GM23248 (cell line): ENCODE results near the gene SFMBT1. TPM values are rescaled to one million over a fixed set of nuclear protein-coding genes. Genes with fewer than 3 reads are reported as not detected.

Source experiments
- DNase-seq: peaks from one replicate; pipeline ENCODE4 v3.0.0-alpha.2; 2015
- H2AFZ ChIP-seq: fragments of 200-600 bp; sonication (generic); 2 replicates; pipeline ENCODE4 v1.6.1; 2016; ENCODE audit warnings: antibody characterized with exemption
- H3F3A ChIP-seq: fragments of 200-600 bp; sonication (generic); 2 replicates; pipeline ENCODE4 v1.6.1; 2016; ENCODE audit warnings: mild to moderate bottlenecking, antibody characterized with exemption, mixed run types; ENCODE audit not compliant: insufficient read depth
- H3K27ac ChIP-seq: fragments of 200-600 bp; sonication (generic); 2 replicates; pipeline ENCODE4 v1.5.1; 2016; ENCODE audit warnings: mild to moderate bottlenecking
- H3K27me3 ChIP-seq: fragments of 200-600 bp; sonication (generic); replicated peaks from 2 replicates; pipeline ENCODE4 v1.6.1; 2016; ENCODE audit warnings: mild to moderate bottlenecking; ENCODE audit not compliant: insufficient read depth
- H3K36me3 ChIP-seq: fragments of 200-600 bp; sonication (generic); 2 replicates; pipeline ENCODE4 v1.6.1; 2016; ENCODE audit warnings: low read depth, mild to moderate bottlenecking
- H3K4me1 ChIP-seq: fragments of 200-600 bp; sonication (generic); 2 replicates; pipeline ENCODE4 v1.6.1; 2016; ENCODE audit warnings: mild to moderate bottlenecking; ENCODE audit not compliant: insufficient read depth
- H3K4me2 ChIP-seq: fragments of 200-600 bp; sonication (generic); one replicate; pipeline ENCODE4 v1.6.1; 2016; ENCODE audit warnings: mild to moderate bottlenecking; ENCODE audit not compliant: unreplicated experiment
- H3K4me3 ChIP-seq: fragments of 200-600 bp; sonication (generic); 2 replicates; pipeline ENCODE4 v1.5.1; 2016; ENCODE audit warnings: mild to moderate bottlenecking
- H3K79me2 ChIP-seq: fragments of 200-600 bp; sonication (generic); 2 replicates; pipeline ENCODE4 v1.6.1; 2016; ENCODE audit warnings: mild to moderate bottlenecking; ENCODE audit not compliant: insufficient read depth
- H3K9ac ChIP-seq: fragments of 200-600 bp; sonication (generic); 2 replicates; pipeline ENCODE4 v1.6.1; 2016; ENCODE audit warnings: mild to moderate bottlenecking
- H3K9me2 ChIP-seq: fragments of 200-600 bp; sonication (generic); 2 replicates; pipeline ENCODE4 v1.6.1; 2016; ENCODE audit warnings: mixed run types, mild to moderate bottlenecking, moderate library complexity; ENCODE audit not compliant: insufficient read depth
- H3K9me3 ChIP-seq: fragments of 200-600 bp; sonication (generic); one replicate; pipeline ENCODE4 v1.6.1; 2017; ENCODE audit warnings: low read depth
- H4K20me1 ChIP-seq: fragments of 200-600 bp; sonication (generic); 2 replicates; pipeline ENCODE4 v1.6.0; 2016; ENCODE audit not compliant: insufficient read depth
- EZH2 ChIP-seq: fragments of 200-600 bp; sonication (generic); IDR thresholded peaks from 2 replicates; pipeline ENCODE4 v1.6.1; 2018; ENCODE audit warnings: antibody characterized with exemption, mild to moderate bottlenecking; ENCODE audit not compliant: insufficient read depth, poor library complexity, severe bottlenecking
- EZH2phosphoT487 ChIP-seq: fragments of 200-600 bp; sonication (generic); IDR thresholded peaks from 2 replicates; pipeline ENCODE4 v1.6.1; 2018; ENCODE audit warnings: antibody characterized with exemption, moderate library complexity, mild to moderate bottlenecking, low read depth; ENCODE audit not compliant: insufficient read depth
- WGBS, 2 experiments: methylation state at CpG; one replicate each; pipeline ENCODE4 v1.1.6; 2015 to 2017; ENCODE audit warnings: low lambda C conversion rate in 2 of 2, low coverage in 1 of 2; ENCODE audit errors: missing lambda C conversion rate in 2 of 2; 5-methylcytosine and 5-hydroxymethylcytosine counted together
- in situ Hi-C: fragments of 300-500 bp; cut with MboI; formaldehyde crosslinking; loops from 2 replicates; pipeline ENCODE4 v1.15.0; 2020
- polyA plus RNA-seq: library from polyadenylated mRNA; unstranded; fragments of >200 nt; fragmentation: Nextera tagmentation; extraction: Ambion mirVana; gene quantifications from 2 replicates; pipeline ENCODE4 v1.2.1, GENCODE V29; 2016
- total RNA-seq: library from RNA; depleted of rRNA; stranded (reverse); fragments of >200 nt; shearing (Covaris generic); gene quantifications from 2 replicates; pipeline ENCODE4 v1.2.3, GENCODE V29; 2014

Gene SFMBT1
- total and polyA plus RNA-seq, 2 experiments from 2014 or later: 2.3 to 2.6 TPM

DNA sequence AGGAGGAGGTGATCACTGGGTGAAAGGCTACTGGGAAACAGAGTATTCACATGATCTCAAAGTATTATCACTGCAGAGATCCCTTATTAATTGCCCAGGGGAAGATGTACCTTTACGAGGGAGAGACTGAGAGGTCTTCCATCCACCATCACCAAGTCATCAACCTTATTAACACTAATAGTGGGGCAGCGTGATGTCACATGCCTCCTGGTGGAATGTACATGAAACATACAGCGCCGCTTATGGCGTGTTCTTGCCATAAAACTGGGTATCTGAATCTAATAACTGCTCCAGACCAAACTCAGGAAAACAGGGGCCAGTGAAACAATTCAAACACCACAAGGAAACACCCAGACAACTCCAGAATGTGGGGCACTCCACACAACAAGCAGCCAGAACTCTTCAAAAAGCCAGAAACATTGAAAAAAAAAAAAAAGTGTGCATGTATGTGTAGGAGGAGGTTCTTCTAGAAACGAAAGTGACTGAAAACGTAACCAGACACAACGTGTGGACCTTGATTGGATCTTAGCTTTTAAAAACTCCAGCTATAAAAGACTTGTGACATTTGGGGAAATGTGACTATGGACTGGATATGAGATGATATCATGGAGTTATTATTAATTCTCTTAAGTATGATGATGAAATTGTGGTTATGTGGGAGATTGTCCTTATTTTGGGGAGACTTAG is 153.1 kb downstream of the SFMBT1 start:
- in situ Hi-C loops: no loop called here
- Histone ChIP-seq H3K4me1 (peaks cover 30% of the 10 kb centered on the region), H3K4me2 (peak overlapping the region; percentile 78), H3K4me3 (peak overlapping the region; percentile 62), H3K36me3 (no peaks in the 10 kb centered on the region), H3F3A (peaks cover 21% of the 10 kb centered on the region), H3K9me2 (no peaks in the 10 kb centered on the region), H3K9ac (peak overlapping the region; percentile 64), H3K27ac (peak overlapping the region; percentile 43), H3K27me3 (no peaks in the 10 kb centered on the region), H3K9me3 (no peaks in the 10 kb centered on the region), H2AFZ (peak overlapping the region; percentile 63), H3K79me2 (peaks cover 65% of the 10 kb centered on the region), H4K20me1 (no peaks in the 10 kb centered on the region)
- peak; percentile 54 for DNase-seq
- 51 to 59% methylated on average over 8 of the region's 8 CpGs for WGBS, 2 experiments
- TF ChIP-seq EZH2 (no peak), EZH2phosphoT487 (no peak)

DNA sequence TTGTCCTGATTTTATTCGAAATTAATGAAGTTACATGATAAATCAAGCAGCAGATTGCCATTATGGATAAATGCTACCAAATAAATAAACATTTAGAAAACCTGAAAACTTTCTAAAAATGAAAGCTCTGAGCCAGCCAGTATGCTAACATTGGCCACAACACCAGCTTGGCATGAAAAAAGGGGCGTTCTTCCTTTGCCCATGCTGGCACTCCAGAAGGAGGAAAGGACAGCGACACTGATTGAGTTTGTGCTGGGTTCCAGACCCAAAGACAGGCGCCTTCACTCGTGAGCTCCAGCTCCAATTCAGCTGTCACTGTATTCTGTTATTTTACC is 153.6 kb downstream of the SFMBT1 start:
- Histone ChIP-seq H3K4me3 (peak overlapping the region; percentile 62), H3K9ac (peak overlapping the region; percentile 17), H3F3A (peaks cover 21% of the 10 kb centered on the region), H3K36me3 (no peaks in the 10 kb centered on the region), H4K20me1 (no peaks in the 10 kb centered on the region), H3K9me2 (no peaks in the 10 kb centered on the region), H3K4me2 (peak overlapping the region; percentile 78), H3K9me3 (no peaks in the 10 kb centered on the region), H3K27ac (peak overlapping the region; percentile 43), H3K27me3 (no peaks in the 10 kb centered on the region), H3K79me2 (peaks cover 69% of the 10 kb centered on the region), H3K4me1 (peaks cover 30% of the 10 kb centered on the region), H2AFZ (peak overlapping the region; percentile 63)
- in situ Hi-C loops: no loop called here
- peak; percentile 44 for DNase-seq
- TF ChIP-seq EZH2 (no peak), EZH2phosphoT487 (no peak)
- WGBS, 2 experiments: 18 to 19% methylated on average over 5 of the region's 5 CpGs

DNA sequence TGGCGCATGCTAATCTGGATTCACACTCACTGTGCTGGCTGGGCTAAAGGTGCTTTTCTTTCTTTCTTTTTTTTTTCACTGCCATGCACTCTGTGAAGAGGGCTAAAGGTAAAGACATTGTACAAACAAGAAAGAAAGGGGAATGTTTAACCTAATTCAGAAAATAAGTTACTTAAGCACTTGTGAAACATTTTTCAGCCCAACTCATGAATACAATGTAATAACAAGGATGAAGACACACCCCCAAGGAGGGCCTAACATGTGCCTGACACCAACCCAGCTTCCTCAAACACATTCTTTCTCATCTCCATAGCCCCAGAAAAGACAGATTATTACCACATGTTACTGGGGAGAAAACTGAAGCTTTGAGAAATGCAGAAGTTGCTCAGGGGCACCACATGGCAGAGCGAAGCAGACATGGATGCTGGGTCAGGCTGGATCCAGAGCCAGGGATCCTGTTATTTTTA is 154.2 kb downstream of the SFMBT1 start:
- H3K27me3 ChIP-seq: no peaks in the 10 kb centered on the region
- peaks cover 71% of the 10 kb centered on the region for H3K79me2 ChIP-seq
- H2AFZ ChIP-seq: peak overlapping the region; percentile 63
- no peaks in the 10 kb centered on the region for H3K9me3 ChIP-seq
- in situ Hi-C loops: no loop called here
- no peaks in the 10 kb centered on the region for H4K20me1 ChIP-seq
- DNase-seq: peak; percentile 84
- H3K4me1 ChIP-seq: peaks cover 30% of the 10 kb centered on the region
- peak overlapping the region; percentile 43 for H3K27ac ChIP-seq
- 29 to 32% methylated on average over 2 of the region's 2 CpGs for WGBS, 2 experiments
- no peaks in the 10 kb centered on the region for H3K36me3 ChIP-seq
- H3K4me3 ChIP-seq: 0 out of 2 replicates have a peak overlapping the region, but pooled peaks have one; percentile 62
- peak overlapping the region; percentile 17 for H3K9ac ChIP-seq
- H3K4me2 ChIP-seq: peak overlapping the region; percentile 78
- H3K9me2 ChIP-seq: no peaks in the 10 kb centered on the region
- TF ChIP-seq EZH2phosphoT487 (no peak), EZH2 (no peak)
- peaks cover 21% of the 10 kb centered on the region for H3F3A ChIP-seq

DNA sequence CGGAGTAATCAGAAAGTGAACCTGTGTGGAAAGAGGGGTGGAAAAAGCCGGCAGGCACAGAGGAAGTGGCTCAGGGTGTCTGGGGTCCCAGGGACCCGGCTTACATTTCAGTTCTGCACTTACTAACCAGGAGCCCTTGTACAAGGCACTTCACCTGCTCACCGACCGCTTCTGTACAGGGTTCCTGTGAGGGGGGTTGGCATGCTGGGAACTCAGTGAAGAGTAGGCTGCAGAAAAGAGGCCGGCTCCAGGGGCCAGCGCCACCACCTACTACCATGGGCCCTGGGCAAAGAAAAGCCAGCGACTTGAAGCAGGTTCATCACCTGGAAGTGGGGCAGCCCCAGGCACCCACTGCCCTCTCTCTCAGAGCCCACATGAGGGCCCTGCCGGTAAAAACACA is 154.7 kb downstream of the SFMBT1 start:
- Histone ChIP-seq H3K36me3 (no peaks in the 10 kb centered on the region), H2AFZ (peak overlapping the region; percentile 63; the same call in 1 of the 2 replicates), H4K20me1 (no peaks in the 10 kb centered on the region), H3F3A (peaks cover 21% of the 10 kb centered on the region), H3K4me1 (peaks cover 26% of the 10 kb centered on the region), H3K27me3 (no peaks in the 10 kb centered on the region), H3K9ac (peak overlapping the region; percentile 17), H3K27ac (peak overlapping the region; percentile 43), H3K4me3 (no peak overlapping the region), H3K9me2 (no peaks in the 10 kb centered on the region), H3K9me3 (no peaks in the 10 kb centered on the region), H3K4me2 (peak overlapping the region; percentile 78), H3K79me2 (peaks cover 72% of the 10 kb centered on the region)
- no peak for DNase-seq
- 59 to 65% methylated on average over 9 of the region's 9 CpGs for WGBS, 2 experiments
- in situ Hi-C loops: no loop called here
- TF ChIP-seq EZH2 (no peak), EZH2phosphoT487 (no peak)
